Measurements from ENCODE around the gene HAS3.

GRCh38 chr16:69116256-69116875 lies 10.9 kb downstream of the HAS3 start:
- TF ChIP-seq CTCF (IDR thresholded peaks at IDR 0.05), result no peak
- no peak for TF ChIP-seq EP300 (IDR thresholded peaks at IDR 0.05)
- no peak for TF ChIP-seq POLR2A (IDR thresholded peaks at IDR 0.05)
